GM15510 (cell line): ENCODE data around the gene LIX1L.
A peak's percentile ranks its signal among the peaks of the same experiment; 100 is the strongest.

ENCODE experiments used
- POLR2A ChIP-seq: IDR thresholded peaks from 3 replicates; pipeline ENCODE4 v1.6.1; 2011; ENCODE audit warnings: borderline replicate concordance; ENCODE audit not compliant: insufficient read length; ENCODE audit errors: extremely low read depth

Gene LIX1L

DNA sequence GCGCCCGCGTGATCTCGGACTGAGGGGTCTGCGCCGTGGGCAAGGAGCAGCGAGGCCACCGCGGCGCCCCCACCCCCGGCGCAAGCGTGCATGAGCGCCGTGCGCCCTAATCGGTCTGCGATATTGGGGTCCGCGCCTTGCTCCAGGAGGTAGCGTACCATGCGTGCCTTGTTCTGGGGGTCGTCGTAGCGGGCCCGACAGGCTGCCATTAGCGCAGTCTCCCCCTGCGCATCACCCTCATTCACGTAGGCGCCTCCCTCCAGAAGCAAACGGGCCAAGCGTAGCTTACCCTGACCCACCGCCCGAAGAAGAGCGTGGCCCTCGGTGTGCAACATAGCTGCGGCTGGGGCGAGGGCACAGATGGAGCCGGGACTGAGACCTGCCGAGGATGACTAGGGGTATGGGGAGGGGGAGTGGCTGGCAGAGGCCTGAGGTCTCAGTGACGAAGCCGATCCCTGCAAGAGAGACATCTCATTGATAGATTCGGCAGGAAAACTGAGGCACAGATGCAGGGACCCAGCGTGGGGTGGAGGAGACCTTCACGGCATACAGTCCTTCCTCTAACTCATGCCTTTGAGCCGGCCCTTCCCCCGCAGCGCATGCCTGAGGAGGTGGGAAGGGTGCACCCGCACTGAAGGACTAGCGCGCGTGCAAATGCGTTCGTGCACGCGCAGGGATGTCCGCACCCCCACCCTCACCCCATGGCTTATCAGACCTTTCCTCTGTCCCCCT lies 3.8 kb upstream of the LIX1L start:
- TF ChIP-seq POLR2A = no peak

GRCh38 chr1:145961109-145961424 lies 3.2 kb upstream of the LIX1L start:
- no peak for TF ChIP-seq POLR2A

DNA sequence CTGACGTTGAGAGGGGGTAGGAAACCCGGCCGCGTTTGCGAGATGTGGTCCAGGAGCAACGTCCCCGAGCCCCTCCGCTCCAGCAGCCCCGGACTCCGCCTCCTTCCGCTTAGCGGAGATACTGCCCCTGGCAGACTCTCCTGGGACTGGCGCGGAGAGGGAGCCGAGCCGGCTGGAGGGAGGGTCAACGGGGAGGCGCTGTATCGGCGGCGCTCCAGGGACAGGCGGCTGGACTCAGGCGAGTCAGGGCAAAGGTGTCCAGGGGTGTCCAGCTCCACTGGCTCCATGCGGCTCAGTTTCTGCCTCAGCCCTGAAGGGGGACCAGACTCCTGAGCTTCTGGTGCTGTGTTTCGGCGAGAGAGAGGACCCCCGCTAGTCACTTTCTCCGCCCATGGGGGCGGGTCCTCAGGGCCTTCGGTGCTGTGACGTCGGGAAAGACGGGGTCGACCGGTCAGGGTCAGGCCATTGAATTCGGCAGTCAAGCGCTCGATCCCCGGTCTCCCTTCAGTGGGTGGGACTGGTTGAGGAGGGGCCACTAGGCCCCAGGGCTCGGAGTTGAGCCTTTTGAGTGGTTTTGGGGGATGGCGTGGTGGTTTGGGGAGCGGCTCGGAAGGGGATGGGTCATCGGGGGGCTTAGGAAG lies 2.8 kb upstream of the LIX1L start:
- peak; percentile 31 for TF ChIP-seq POLR2A

GRCh38 chr1:145959957-145960467 lies 2.2 kb upstream of the LIX1L start:
- no peak for TF ChIP-seq POLR2A

DNA sequence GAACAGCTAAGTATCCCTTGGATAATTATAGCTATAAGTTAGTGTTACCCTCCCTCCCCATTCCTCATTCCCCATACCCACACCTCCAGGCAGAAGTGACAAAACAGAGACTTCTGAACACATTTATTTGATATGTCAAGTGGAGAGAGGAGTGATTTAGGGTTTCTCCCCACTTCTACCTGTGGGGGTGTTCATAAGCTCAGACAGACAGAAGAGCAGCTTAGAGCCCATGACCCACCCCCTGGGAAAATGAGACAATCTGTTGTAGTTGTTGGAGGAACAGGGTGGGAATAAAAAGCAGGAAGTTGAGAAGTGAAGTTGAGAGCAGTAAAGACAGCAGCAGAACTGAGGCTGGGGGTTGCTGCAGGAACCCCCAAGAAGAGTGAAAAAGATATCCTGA lies 1.5 kb upstream of the LIX1L start:
- TF ChIP-seq POLR2A = no peak

DNA sequence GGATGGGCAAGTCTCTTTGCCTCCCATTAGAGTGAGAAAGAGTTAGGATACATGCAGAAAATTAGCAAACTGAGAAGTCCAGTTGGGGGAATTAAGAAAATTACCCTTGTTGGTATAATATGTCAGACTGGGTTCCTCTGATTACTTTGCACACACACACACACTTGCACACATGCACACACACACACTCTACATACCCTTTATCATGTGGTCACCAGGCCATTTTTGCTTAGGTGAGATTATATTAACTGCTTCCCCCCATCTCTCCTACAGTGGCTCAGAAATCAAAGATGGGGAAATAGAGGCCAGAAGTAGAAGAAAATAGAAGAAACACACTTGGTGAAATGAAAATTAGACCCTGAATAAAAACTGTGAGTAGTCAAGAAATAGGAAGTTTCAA lies 917 bp upstream of the LIX1L start:
- TF ChIP-seq POLR2A = no peak

DNA sequence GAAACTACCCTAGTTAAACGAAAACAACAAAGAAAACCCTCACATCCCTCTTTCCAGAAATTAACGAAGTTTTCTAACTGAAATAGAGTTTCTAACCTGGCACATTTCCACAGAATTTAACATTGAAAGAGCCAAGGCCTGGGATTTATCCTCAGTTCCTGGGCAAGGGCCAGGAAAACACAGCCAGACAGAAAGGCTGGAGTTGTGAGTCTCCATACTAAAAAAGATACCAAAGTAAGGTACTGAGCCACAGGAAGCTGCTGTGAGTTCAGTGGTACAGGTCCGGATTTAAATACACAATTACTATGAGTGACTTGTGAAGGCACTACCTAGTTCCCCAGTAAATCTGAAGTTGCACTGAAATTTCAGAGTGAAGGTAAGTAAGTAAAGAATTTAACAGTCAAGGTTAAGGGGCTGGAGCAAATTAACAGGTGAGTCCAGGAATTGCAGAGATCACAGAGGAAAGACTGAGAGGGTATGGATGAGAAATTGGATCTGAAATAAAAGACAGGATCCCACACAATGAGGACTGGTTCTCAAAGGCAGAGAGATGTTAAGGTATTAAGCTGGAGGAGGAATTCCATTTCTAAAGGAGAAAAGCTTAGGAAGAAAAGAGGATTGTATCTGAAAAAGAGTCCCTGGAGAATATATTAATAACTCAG lies 905 bp downstream of the LIX1L start:
- TF ChIP-seq POLR2A = no peak

DNA sequence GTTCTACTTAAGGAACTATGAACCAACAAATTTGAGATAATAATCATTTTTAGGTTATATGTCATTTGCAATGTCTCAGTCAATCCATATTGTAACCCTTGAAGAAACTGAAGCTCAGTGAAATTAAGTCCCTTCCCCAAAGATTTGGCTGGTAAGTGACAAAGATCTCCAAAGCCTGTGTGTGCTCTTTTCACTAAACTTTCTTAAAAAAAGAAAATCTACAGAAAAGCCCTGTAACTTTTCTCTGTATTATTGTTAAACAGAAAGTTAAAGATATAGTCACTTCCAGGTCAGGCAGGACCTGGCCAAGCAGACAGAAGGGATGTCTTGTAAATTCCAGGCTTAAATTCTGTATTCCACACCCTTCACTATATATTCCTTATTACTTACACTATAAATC lies 1.5 kb downstream of the LIX1L start:
- no peak for TF ChIP-seq POLR2A

DNA sequence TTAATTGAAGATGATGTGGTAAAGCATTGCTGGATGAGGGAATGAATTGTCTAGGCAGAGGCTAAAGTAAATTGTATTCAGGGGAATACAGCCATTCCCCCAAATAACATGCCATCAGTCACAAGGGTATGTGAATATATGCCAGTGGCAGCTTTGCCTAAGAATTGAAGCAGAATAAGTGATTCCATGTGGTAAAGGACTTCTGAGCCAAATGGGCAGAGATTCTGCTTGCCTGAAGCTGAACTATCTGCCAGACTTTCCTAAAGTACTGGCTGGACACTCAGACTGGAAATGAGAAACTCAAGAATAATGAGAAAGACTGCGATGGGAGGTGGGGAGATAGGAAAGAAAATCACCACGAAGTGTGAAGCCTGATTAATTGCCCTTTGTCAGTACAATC lies 2.4 kb downstream of the LIX1L start:
- TF ChIP-seq POLR2A = no peak

GRCh38 chr1:145953861-145954260 lies 4.0 kb downstream of the LIX1L start:
- no peak for TF ChIP-seq POLR2A

DNA sequence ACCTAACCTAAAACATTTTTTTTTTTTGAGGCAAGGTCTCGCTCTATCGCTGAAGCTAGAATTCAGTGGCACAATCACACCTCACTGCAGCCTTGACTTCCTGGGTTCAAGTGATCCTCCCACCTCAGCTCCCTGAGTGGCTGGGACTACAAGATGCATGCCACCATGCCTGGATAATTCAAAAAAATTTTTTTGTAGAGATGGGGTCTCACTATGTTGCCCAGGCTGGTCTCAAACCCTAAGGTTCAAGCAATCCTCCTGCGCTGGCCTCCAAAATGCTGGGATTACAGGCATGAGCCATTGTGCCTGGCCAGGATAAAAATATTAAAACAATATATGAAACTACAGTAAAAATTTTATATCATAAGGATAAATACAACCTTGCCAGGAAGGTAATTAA lies 4.9 kb downstream of the LIX1L start:
- no peak for TF ChIP-seq POLR2A

- TF ChIP-seq POLR2A = no peak
Measured at GRCh38 chr1:145951526-145951925, 6.3 kb downstream of the LIX1L start.

DNA sequence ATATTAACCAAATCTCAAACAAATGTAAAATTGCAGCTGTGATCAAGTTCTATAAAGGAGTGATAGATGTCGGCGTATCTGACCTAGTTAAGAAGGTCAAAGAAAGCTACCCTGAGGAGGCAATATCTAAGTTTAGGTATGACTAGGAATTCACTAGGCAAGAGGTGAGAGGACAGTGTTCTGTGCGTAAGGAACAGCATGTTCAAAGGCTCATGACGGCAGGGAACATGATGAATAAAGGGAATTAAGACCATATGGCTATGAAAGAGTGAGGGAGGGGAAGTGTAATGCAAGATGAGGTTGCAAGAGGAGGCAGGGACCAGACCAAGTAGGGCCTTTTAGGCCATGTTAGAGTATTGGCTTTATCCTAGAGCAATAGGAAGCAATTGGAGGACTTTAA lies 8.6 kb downstream of the LIX1L start:
- TF ChIP-seq POLR2A = no peak

DNA sequence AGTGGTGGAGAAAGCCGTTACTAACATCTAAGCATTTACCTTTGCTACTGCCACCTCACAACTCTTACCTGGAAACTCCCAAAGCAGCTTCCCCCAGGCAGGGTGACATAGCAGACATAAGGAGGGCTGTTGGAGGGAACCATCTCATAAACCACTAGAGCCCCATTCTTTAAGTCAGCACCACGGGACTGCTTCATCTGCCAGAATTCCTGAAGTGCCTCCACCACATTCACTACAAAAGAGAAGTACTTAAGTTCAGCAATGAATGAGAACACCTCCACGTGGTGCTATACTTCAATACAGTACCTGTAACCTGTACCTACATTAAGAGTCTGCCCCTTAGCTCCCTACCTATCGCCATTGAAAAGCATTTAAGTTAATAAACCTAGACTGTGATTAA lies 10.3 kb downstream of the LIX1L start:
- no peak for TF ChIP-seq POLR2A

- no peak for TF ChIP-seq POLR2A
Measured at GRCh38 chr1:145946477-145946986, 11.3 kb downstream of the LIX1L start.
